NK-92 (cell line): ENCODE measurements around the gene EMID1.

Source experiments
- DNase-seq: peaks from one replicate; lab custom pipeline; 2025; ENCODE audit not compliant: unreplicated experiment; lab: John Stamatoyannopoulos, UW

The EMID1 gene

GRCh38 chr22:29205594-29206371, at the start of gene EMID1:
Gene EMID1 (plus strand): TSS chr22:29205896. CDS start chr22:29206039, 143 bp downstream.
- no peak for DNase-seq

GRCh38 chr22:29155966-29156365, 49.7 kb upstream of the EMID1 start:
- no peak for DNase-seq

DNA sequence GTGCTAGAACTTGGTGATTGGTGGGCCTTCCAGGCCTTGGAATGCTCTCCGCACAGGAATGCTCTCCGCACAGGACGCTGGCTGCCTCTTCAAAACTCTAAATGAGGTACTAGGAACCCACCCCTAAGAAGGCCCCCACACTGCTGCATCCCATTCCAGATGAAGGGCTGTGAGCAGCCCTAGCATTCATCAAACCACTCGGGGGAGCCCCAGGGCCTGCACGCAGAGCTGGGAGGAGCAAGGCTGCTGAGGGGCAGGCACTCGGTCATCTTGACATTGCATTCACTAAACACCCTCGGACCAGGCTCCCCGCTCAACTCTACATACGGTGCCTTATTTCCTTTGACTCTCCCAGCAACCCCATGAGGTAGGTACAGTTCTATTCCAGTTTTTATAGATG, 49.2 kb upstream of the EMID1 start:
- no peak for DNase-seq

GRCh38 chr22:29157759-29158535, 47.7 kb upstream of the EMID1 start:
- no peak for DNase-seq

DNA sequence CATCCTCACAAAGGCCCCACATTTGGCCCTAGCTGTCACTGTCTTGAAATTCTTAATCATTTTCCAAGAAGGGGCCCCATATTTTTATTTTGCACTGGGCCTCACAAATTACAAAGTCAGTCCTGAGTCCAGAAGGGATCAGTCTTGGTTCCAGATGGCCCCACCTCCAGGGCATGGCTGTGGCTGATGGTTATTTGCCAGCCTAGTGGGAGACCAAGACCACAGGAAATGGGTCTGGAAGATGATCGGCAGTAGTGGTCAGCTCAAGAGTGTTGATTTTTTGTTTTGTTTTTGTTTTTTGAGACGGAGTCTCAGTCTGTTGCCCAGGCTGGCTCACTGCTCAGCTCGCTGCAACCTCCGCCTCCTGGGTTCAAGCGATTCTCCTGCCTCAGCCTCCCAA, 47.1 kb upstream of the EMID1 start:
- DNase-seq = no peak

DNA sequence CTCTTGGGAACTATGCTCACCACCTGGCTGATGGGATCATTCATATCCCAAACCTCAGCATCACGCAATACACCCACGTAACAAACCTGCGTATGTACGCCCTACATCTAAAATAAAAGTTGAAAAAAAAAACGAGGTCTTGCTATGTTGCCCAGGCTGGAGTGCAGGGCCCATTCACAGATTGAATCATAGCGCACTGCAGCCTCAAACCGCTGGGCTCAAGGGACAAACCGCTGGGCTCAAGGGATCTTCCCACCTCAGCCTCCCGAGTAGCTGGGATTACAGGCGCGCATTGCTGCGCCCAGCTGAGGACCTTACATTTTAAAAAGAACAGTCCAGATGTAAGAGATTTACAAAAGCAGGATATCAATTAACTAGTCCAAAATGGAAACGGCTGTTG, 41.9 kb upstream of the EMID1 start:
- DNase-seq = no peak

DNA sequence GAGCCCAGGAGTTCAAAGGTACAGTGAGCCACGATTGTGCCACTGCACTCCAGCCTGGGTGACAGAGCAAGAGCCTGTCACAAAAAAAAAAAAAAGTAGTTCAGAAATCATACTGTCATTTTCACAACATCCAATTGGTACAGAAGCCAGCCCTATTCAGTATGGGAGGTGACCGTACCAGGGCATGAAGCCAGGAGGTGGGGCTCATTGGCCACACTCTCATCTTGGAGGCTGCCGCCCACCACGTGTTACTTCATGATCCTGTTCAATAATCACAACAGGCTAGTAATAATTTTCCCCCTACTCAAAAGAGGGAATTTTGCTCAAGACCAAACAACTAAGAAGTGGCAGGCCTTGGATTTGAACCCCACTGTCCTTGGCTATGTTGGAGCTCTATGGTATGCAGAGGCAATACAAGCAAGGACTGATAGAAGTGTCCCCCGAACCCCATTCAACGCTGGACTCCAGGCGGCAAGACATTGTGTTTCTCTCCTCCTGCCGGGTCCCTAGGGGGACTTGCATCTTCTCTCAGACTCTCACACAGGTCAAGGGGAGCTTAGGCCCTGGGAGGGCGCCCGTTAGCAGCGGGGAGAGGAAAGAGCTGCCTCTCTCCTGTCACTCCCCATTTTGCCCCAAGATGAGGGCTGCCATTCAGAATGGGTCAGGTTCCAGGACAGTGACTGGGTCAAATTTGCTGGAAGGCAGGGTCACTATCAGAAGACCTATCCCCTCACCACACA, 40.2 kb upstream of the EMID1 start:
- DNase-seq = no peak

GRCh38 chr22:29166180-29166579, 39.5 kb upstream of the EMID1 start:
- no peak for DNase-seq

DNA sequence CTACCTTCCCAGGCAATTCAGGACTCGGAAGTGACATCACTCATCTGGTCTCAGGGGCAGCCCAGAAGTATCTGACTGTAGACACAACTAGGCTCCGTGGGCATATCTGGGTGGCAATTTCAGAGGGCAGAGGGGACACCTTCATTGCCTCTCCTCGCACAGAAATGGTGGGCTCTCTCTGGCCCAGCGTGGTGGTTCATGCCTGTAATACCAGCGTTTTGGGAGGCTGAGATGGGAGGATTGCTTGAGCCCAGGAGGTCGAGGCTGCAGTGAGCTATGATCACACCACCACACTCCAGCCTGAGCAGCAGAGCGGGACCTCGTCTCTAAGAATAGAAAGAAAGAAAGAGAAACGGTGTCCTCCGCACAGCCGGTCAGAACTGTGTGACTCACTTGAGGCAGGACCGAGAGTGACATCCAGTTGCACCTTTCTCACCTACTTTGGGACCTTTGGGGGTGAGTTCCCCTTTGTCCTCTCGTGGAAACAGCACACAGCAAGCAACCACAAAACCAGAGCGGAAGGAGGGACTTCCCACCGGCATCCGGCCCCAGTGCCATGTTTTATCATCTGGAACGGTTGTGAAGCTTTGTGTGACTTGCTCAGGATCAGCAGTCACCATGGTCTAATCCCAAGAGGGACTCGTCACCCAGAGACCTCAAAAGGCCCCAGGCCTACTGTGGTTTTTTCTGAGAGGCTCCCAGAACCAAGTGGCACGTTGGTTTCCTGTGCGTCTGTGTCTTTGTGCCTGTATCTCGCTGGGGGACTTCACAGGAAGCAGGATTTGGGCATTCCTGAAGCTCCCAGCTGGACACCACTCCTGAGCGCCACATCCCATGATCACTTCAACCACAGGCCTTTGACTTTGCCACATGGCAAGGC, 38.4 kb upstream of the EMID1 start:
- DNase-seq = no peak

DNA sequence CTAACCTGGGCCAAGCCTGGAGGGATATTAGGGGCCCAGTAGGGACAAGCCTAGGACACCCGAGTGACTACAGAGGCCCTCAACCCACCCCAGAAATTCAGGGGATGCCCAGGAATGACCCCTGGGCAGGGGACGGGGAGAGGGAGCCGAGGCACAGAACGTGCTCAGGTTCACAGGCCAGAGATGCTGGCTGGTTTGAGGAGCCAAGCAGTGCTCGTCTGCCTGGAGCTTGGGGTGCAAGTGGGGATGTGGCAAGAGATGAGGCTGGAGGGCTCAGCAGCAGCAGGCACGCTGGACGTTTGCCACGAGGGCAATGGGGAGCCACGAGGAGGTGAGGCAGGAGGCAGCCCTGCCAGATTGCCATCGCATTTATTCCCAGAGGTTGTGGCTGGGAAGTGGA, 34.0 kb upstream of the EMID1 start:
- DNase-seq = no peak

GRCh38 chr22:29172216-29172615, 33.5 kb upstream of the EMID1 start:
- no peak for DNase-seq

DNA sequence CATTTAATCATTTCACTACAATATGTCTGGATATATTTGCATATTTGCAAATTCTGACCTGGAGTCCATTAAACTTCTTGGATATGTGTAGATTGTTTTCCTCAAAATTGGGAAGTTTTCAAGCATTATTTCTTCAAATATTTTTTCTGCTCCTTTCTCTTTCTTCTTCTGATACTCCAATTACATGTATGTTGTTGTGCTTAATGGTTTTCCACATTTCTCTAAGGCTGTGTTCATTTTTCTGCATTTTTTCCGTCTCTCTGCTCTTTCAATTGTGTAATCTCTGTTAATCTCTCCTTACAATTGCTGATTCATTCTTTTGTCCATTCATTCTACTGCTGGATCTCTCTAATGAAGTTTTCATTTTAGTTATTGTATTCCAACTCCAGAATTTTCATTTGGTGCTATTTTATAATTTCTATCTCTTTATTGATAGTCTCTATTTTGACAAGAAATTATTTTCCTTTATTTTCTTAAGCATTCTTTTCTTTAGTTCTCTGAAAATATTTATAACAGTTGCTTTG, 30.3 kb upstream of the EMID1 start:
- DNase-seq = no peak

DNA sequence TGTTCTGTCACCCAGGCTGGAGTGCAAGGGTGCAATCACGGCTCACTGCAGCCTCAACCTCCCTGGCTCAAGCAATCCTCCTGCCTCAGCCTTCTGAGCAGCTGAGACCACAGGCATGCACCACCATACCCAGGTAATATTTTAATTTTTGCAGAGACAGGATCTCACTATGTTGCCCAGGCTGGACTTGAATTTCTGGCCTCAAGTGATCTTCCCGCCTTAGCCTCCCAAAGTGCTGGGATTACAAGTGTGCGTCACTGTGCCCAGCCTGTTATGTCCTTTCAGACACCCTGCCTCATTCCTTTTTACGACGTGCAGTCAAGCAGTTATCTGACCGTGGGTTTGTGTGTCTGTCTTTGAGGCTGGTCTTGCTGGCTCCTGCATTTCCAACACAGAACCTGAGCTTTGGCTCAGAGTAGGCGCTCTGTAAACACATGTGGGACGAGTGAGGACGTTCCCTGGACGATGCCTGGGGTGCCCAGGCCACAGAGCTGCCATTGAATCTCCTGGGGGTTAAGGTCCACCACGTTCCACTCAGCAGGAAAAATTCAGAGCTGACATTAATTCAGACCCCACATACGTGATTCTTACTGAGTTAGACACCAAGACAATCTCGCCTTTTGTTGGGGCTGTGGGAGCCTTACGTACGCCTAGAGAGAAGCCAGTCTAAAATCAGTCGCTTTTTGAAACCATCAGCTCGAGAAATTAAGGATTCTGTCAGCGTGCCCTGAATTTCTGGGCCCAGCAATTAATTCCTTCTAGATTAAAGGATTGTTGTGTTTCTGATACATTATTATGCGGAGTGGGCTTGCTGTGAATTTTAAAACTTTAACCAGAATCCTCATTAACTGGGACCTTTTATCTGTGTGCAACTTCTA, 21.5 kb upstream of the EMID1 start:
- no peak for DNase-seq

DNA sequence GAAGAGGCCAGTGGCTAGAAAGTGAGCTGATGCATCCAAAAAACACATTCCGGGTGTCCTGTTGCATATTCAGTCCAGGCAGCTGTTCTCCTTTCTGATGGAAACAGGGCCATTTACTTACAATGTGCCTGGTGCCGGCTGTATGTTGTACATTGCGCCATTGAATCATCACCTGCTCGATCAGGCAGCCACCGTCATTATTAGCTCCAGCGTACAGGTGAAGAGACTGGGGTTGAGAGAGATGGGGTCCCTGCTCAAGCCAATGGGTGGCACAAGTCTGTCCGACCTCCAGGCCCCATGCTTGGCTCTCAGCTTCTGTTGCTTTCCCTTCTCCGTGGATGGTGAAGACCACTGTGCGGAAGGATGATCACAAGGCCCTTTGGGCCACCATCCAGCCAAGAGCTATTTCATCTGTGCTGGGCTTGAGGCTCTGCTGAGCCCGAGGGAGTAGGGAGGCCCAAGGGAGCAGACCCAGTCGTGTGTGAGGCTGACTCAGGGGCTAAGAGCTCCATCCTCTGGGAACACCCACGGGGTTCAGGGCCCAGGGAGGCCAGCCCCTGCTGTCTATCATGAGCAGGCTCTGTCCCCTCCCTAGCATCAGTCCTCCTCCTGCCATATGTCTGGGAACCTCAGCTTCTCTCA, 20.7 kb upstream of the EMID1 start:
- no peak for DNase-seq

- DNase-seq = no peak
Observed at GRCh38 chr22:29186302-29186701, 19.4 kb upstream of the EMID1 start.

DNA sequence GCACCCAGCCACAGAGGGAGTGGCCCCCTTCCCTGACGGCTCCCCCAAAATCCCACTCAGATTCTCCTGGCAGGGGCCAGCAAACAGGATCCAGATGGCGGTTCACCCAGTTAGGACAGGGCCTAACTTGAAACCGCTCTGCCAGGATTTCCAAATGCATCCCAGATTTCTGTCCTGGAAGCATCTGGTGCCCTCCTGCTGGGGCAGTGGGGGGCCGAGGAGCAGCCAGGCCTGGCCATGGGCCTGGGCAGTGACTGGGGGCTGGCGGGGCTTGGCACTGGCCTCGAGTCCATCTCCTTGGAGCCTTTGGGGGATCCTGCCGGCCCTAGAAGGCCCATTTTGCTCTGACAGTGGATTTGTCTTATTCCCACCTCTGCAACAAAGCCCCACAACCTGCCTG, 17.9 kb upstream of the EMID1 start:
- DNase-seq = no peak

GRCh38 chr22:29190051-29190450, 15.6 kb upstream of the EMID1 start:
- DNase-seq = no peak

DNA sequence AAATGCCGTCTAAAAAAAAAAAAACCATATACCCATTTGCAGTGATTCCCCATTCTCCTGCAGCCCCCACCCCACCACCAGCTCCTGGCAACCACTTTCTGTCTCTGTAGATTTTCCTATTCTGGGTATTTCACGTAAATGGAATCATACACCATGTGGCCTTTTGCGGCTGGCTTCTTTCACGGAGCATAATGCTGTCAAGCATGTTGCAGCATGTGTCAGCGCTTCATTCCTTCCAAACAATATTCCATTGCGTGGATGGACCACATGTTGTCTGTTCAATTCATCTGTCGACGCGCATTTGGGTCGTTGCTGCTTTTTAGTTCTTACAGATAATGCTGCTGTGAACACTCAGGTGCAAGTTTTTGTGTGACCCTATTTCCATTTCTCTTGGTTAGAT, 14.8 kb upstream of the EMID1 start:
- no peak for DNase-seq

DNA sequence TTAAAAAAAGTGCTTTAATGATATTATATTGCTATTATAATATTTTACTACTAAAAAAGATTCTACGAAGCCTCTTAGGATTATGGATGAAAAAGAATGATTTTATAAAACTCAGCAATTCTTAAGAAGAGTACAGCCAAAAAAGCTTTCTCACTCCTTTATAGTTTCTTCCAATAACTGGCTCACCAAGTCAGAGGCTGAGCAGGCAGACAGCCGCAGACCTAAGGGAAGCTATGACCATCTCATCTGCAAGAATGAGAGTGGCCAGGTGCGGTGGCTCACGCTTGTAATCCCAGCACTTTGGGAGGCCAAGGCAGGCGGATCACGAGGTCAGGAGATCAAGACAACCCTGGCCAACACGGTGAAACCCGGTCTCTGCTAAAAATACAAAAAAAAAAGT, 12.7 kb upstream of the EMID1 start:
- no peak for DNase-seq
